NOMO-1 treated with DMSO at 0.1 percent for 48 hours (cell line): ENCODE results near the gene ALK.
A peak's percentile ranks its signal among the peaks of the same experiment; 100 is the strongest.

ENCODE experiments used
- DNase-seq: peaks from one replicate; lab custom pipeline; 2025; ENCODE audit not compliant: unreplicated experiment; lab: John Stamatoyannopoulos, UW

The ALK gene

GRCh38 chr2:29583548-29584156 is 337.7 kb downstream of the ALK start:
- no peak for DNase-seq

DNA sequence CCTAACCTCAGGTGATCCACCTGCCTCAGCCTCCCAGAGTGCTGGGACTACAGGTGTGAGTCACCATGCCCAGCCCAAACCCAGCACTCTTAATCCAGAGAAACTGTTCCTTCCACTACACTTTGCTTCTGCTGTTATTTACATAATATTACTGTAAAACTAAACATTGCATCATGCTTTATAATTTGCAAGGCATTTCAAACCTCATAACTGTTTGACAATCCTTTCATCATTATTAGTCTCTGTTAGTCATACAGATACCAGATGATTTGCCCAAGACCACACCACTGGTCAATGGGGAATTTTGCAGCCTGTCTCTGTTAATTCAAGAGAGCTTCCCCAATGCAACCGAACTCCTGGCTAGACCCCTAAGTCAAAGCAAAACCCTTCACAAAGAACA is 338.3 kb downstream of the ALK start:
- no peak for DNase-seq

GRCh38 chr2:29582062-29582461 is 339.3 kb downstream of the ALK start:
- no peak for DNase-seq

GRCh38 chr2:29580223-29580622 is 341.2 kb downstream of the ALK start:
- DNase-seq, result no peak

DNA sequence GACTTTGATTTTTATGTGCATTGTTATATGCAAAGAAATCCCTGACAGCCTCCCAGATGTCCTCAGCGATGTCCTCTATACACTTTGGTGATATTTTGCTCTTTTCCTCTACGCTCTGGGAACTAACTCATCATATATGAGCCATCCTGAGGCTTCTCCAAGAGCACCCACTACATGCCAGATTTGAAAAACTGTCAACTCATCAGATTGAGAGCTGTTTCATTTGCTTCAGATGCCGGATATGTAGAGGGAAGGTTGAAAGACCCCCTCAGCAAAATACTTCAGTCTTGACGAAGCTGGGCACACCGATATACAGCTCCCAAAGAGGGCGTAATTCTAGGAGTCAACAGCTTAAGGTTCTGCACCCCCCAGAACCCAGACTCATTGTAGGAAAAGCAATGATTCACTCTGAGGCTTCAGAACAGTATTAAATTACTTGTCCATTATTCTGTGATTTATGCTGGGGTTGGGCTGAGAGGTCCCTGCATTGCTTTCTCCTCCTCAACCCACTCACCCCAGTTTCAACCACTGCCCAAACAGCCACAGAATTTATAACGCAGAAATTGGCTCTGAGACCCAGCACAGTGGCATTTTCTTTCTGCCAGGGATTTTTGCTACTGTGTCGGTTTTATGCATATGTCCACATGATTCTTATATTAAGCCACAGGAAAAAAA is 341.8 kb downstream of the ALK start:
- no peak for DNase-seq

GRCh38 chr2:29578084-29578598 is 343.2 kb downstream of the ALK start:
- no peak for DNase-seq

DNA sequence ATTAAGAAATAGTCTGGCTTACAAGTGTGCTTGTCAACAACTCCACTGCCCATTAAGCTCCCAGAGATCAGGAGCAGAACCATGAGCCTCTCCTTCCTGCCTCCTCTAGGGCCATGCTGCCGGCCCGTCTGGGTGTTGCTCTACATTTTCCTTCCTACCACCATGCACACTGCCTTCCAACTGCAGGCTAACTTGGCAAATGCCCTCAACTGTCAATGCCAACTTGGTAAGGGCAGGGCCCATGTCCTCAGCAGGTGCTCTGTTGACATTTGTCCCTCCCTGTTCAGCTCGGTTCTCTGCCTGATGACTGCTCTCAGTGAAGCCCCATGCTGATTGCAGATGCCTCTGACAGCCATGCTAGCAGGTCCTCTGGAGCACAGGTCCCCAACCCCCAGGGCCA is 345.2 kb downstream of the ALK start:
- DNase-seq, result no peak

- DNase-seq, result no peak
Observed at GRCh38 chr2:29575370-29575890, 346.0 kb downstream of the ALK start.

DNA sequence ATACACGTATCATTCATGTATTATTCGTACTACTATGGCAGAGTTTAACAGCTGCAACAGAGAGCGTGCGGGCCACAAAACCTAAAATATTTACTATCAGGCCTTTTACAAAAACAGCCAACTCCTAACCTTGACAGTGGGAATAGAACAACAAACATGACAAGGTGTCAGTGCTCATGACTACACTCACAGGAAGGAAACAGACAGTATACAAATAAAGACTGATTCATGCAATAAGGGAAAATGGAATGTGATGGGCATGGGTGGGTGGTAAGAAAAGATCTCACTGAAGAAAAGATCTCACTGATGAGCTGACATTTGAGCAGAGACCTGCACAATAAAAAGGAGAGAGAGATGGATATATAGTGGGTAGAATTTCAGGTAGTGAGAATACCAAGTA is 347.8 kb downstream of the ALK start:
- DNase-seq, result no peak

- DNase-seq, result no peak
Observed at GRCh38 chr2:29573147-29573546, 348.2 kb downstream of the ALK start.

DNA sequence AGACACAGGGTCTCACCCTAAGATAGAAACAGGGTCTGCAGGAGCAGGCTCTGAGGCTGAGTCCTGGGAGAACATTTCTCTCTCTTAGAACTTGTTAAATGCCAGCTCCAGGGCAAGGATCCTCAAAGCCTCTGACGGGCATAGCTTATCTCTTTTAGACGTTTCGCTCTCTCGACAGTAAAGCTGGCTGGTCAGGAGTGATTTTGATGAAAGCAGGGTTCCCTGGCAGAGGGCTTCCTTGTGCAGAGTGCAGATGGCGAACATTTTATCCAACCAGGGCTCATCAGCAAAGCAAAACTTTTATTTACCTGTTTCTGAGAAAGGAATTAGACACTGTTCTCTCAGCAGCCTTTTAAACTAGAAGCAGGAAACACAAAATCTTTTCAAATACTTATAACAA is 350.8 kb downstream of the ALK start:
- DNase-seq, result no peak

GRCh38 chr2:29567906-29568520 is 353.4 kb downstream of the ALK start:
- no peak for DNase-seq

- no peak for DNase-seq
Observed at GRCh38 chr2:29563697-29564096, 357.7 kb downstream of the ALK start.

DNA sequence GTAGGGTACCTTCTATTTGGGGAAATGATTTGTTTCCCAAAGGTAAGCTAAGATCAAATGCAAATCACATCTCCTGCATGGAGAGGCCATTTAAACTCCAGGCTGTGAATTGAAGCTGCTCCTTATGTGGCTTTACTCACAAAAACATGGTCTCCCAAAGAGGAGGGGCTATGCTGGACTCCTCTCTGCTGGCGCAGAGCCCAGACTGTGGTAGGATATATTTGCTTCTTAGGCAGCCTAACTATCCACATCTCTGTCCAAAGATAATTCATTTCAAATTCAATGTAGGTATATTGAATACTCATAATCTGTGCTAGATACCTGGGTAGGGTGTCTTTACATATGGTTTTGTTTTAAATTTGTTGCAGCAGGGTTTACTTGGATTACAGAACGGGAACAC is 358.5 kb downstream of the ALK start:
- no peak for DNase-seq

GRCh38 chr2:29562319-29562718 is 359.1 kb downstream of the ALK start:
- no peak for DNase-seq

GRCh38 chr2:29561628-29562027 is 359.8 kb downstream of the ALK start:
- no peak for DNase-seq

DNA sequence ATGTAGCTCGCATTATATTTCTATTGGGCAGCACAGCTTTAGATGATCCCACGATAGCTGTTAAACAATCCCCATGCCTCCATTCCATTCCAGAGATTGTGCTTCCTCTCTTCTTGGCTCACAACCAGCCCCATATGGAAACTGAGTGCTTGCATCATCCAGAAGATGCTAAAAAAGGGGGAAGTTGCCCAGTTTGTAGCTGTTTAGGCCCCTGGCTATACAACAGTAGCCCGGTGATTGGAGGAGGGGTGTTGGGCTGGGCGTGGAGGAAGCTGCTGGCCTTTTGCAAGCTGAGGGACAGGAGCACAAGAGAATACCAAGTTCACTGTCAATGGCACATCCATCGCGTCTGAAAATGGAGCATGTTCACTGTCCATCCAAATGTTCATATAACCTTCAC is 360.2 kb downstream of the ALK start:
- DNase-seq, result peak; percentile 15

DNA sequence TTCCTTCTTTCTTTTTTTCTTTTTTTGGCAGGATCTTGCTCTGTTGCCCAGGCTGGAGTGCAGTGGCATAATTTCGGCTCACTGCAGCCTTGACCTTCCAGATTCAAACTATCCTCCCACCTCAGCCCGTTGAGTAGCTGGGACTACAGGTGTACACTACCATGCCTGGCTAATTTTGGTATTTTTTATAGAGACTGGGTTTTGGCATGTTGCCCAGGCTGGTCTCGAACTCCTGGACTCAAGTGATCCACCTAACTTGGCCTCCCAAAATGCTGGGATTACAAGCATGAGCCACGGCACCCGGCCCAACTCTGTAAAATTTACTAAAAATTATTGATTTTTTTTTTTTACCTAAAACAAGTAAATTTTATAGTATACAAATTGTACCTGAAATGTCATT is 360.8 kb downstream of the ALK start:
- DNase-seq, result no peak

DNA sequence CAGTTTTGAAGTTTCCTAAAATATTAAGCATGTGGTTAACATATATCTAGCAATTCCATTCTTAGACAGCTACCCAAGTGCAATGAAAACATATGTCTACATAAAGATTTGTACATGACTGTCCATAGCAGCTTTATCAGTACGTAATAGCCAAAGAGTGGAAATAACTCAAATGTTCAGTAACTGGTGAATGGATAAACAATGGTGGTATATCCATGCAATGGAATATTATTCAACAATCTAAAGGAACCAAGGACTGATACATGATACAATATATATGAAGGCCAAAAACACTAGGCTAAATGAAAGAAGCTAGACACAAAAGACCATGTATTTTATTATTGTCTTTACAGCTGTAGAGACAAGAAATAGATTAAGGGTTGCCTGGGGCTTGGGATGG is 361.4 kb downstream of the ALK start:
- DNase-seq, result no peak

GRCh38 chr2:29559578-29559977 is 361.8 kb downstream of the ALK start:
- DNase-seq, result no peak

DNA sequence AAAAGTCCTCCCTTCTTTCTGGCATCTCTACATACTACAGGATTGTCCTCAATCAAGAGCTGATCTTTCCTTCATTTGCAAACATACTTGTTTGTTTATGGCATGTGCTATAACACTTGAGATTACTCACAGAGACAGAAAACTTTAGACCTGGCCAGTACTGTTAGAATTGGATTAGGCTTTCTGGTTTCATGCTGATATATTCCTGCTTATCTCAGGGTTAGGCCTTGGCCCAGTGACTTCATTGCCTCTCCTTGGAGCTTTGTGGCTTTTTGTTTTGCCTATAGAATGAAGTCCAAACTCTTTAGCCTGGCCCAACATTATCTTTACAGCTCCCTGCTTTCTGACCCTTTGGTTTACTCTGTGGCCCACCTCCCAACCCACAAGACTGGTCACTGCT is 363.3 kb downstream of the ALK start:
- no peak for DNase-seq

DNA sequence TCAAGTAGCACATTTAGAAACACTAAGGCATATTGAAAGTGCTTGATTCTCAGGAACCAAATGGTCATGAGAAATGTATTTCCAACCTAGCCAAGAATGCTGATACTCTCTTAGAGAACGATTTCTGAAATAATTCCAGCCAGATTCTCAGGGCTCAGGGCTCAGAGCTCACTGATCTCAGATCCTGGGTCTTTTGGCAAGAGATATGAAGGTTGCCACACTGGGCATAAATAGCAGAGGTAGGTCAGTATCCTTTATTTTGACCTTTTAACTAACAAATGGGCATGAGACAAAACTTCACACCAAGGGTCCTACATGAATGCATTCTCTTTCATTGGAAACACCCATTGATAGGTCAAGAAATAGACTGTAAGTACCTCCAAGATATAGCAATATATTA is 364.1 kb downstream of the ALK start:
- no peak for DNase-seq
